Endothelial cell of umbilical vein (primary cell): ENCODE data around the gene SYNDIG1.

ENCODE experiments used
- CTCF ChIP-seq, 2 donors: IDR thresholded peaks; 1 replicate in 1 of 2; 2 replicates in 1 of 2; pipeline ENCODE4 v1.5.1; 2011; ENCODE audit warnings: low read length in 2 of 2, mild to moderate bottlenecking in 2 of 2, moderate library complexity in 2 of 2, control low read depth in 1 of 2, inconsistent platforms in 1 of 2, low read depth in 1 of 2; ENCODE audit not compliant: insufficient read depth in 1 of 2; ENCODE audit errors: extremely low read depth in 1 of 2
- FOS ChIP-seq: IDR thresholded peaks from 2 replicates; pipeline ENCODE4 v1.6.1; 2011; ENCODE audit warnings: mild to moderate bottlenecking, low read length, moderate library complexity, borderline replicate concordance; ENCODE audit not compliant: insufficient read depth
- POLR2AphosphoS5 ChIP-seq: IDR thresholded peaks from 2 replicates; pipeline ENCODE4 v1.6.1; 2012; ENCODE audit warnings: low read depth, mild to moderate bottlenecking, control low read depth, low read length, moderate library complexity; ENCODE audit not compliant: insufficient read depth

GRCh38 chr20:24651171-24651975, 181.9 kb downstream of the SYNDIG1 start:
- TF ChIP-seq POLR2AphosphoS5 (no peak), CTCF (IDR thresholded peaks at IDR 0.05; ENCODE audit: extremely low read depth in 1 of 2, insufficient read depth in 1 of 2, low read depth in 1 of 2, low read length in 2 of 2) (no peak), FOS (no peak)
